HG03558 (cell line): ENCODE measurements around the gene SPOCK3.
"Not testable (repeated sequence)": the region's sequence is repeated elsewhere in the genome, so short reads cannot be mapped to it uniquely, and the experiment has no call there.

Experiments used
- ATAC-seq: cut with Tn5 transposase; IDR thresholded peaks from one replicate; pipeline ENCODE4 v1.9.1; 2021; ENCODE audit warnings: moderate number of reproducible peaks; ENCODE audit not compliant: unreplicated experiment; ENCODE audit errors: extremely low read depth

SPOCK3 gene

DNA sequence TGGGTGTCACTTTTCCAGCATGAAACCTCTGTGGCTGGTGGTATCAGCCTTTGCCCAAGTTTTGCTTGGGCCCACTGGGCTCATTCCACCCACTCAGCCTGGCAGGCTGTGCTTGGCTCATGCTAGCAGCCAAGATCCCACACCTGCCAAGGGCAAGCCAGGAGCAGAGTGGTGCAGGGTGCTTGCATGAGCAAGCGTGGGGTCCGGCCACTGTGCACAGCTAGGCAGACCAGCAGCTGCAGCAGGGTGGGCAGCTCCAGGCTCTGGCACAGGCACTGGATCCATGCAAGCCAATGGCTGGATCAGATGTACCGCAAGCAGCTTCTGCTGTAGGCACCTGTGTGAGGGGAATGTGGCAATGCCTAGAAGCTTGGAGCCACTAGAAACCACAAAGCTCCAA lies 253.9 kb downstream of the SPOCK3 start:
- no peak for ATAC-seq

- no peak for ATAC-seq
Observed at GRCh38 chr4:166977596-166977995, 256.7 kb downstream of the SPOCK3 start.

DNA sequence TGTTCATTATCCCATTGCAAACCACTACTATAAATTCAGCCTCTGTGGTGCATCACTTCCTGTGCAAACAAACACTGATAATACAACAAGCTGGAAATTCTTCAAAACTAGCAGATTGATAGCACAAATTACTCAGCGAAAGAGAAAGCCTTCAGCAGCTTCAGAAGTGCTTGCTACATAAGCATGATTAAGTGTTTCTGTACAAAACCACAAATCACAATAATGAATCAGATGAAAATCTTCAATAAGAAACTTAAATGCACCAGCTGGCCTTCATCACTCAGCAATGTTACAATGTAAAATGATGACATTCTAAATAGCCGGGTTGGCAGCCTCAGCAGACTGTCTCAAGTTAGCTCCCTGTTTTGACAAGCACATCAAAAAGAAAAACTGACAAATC lies 262.2 kb downstream of the SPOCK3 start:
- no peak for ATAC-seq

- not testable (repeated sequence) for ATAC-seq
Observed at GRCh38 chr4:166968219-166968618, 266.1 kb downstream of the SPOCK3 start.

GRCh38 chr4:166965562-166965961 lies 268.7 kb downstream of the SPOCK3 start:
- ATAC-seq, result no peak

GRCh38 chr4:166957451-166957850 lies 276.8 kb downstream of the SPOCK3 start:
- no peak for ATAC-seq

DNA sequence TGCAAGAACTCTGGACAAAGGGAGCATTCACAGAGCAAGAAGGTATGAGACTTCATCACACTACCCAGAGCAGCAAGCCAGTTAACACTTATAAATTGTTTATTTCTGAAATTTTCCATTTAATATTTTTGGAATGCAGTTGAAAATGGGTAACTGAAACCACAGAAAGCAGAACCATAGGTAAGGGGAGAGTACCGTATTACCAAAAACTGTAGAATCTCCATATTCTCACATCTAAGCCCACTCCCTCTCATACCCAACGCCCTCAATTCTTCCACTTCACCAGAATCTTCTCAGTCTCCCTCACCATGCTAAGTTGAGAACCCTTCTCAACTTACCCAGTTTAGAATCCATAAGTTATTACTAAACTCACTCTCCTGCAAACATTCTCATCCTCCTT lies 277.8 kb downstream of the SPOCK3 start:
- no peak for ATAC-seq

- no peak for ATAC-seq
Observed at GRCh38 chr4:166941629-166942028, 292.7 kb downstream of the SPOCK3 start.

DNA sequence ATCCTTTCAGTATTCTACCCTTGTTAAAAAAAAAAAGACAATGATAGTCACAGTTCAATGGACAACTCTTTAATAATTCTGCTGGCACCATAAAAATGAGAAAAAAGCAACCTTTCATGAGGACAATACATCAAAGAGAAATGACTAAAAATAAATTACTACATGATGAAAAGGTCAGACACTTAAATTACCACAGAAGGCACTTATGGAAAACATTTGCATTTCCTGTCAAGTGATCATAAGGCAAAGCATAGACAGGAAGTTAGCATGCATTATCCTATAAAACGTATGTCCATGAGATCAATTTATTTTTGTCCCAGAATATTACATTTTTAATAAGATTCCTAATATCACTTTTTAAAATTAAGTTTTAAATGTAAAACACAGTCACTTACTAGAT lies 303.8 kb downstream of the SPOCK3 start:
- no peak for ATAC-seq

GRCh38 chr4:166924424-166924823 lies 309.9 kb downstream of the SPOCK3 start:
- ATAC-seq, result no peak

- no peak for ATAC-seq
Observed at GRCh38 chr4:166913926-166914325, 320.4 kb downstream of the SPOCK3 start.

GRCh38 chr4:166903408-166903807 lies 330.9 kb downstream of the SPOCK3 start:
- ATAC-seq, result no peak

DNA sequence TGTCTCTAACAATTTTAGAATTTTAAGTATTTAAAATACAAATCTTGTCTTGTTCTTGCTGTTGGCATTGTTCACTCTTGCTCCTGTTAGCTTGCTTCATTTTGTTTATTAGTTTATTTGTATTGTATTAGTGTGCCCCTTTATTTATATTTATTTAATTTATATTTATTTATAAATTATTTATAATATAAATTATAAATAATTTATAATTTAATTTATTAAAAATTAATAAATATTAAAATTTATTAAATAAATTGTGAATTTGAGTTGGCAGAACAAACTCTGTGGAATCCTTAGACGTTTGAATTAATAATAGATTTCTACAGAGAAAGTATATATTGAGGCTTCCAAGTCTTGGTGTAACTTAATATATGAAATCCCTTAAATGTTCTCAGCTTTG lies 331.4 kb downstream of the SPOCK3 start:
- no peak for ATAC-seq

DNA sequence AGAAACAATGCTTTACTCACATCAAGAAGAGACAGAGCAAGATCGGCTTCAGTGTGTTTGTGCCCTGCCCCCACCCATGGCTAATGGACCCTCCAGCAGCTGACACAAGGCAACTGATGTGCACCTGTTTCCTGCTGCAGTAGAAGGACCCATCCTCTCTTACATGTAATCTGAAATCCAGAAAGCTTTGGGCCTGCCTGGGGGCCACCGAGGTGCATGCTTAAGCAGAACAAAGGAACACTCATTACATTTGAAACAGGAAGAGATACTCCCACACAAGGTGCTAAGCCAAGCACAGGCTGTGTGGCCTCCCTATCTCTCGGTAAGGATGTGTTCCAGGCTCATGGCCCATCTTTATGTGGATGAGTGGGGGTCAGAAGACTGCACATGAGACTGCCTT lies 338.0 kb downstream of the SPOCK3 start:
- ATAC-seq, result no peak

- ATAC-seq, result no peak
Observed at GRCh38 chr4:166895771-166896170, 338.5 kb downstream of the SPOCK3 start.

- ATAC-seq, result no peak
Observed at GRCh38 chr4:166887457-166887856, 346.8 kb downstream of the SPOCK3 start.

DNA sequence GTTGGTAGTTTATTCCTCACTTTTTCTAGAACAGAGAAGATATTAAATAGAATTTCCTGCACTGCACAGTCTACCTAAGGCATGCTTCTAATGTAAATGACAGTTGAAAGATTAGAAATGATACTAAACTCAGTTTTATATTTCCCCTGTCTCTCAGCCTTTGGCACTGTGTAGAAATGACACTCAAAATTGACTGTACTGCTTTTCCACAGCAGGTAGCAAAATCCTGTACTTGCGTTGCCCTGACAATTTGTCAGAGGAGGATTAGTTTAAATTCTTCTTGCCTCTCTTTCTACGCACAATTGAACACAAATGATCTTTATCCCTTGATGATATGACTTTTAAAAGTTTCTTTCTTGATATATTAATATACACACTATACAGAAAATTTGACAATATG lies 347.6 kb downstream of the SPOCK3 start:
- ATAC-seq, result no peak

GRCh38 chr4:166882221-166882620 lies 352.1 kb downstream of the SPOCK3 start:
- no peak for ATAC-seq

- ATAC-seq, result no peak
Observed at GRCh38 chr4:166875821-166876220, 358.5 kb downstream of the SPOCK3 start.

DNA sequence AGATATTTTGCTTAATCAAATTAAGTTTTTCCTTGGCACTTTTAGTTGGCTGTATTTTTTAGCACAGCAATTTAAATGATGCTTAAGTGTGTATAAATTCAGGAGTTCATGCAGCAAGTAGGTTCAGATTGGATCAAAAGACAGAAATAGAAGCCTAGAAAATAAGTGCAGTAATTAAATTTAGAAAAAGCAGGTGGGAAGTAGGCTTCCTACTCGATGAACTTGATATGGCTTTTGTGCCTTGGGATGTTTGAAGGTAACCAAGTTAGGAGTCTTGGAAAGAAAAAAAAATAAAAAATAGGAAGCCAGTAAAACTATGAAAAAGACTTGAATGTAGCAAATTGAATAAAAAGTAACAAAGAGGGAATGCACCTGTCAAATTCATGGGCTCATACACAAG lies 372.3 kb downstream of the SPOCK3 start:
- no peak for ATAC-seq

- ATAC-seq, result not testable (repeated sequence)
Observed at GRCh38 chr4:166850398-166850797, 383.9 kb downstream of the SPOCK3 start.

GRCh38 chr4:166846939-166847338 lies 387.4 kb downstream of the SPOCK3 start:
- ATAC-seq, result no peak

GRCh38 chr4:166842795-166843261 lies 391.5 kb downstream of the SPOCK3 start:
- ATAC-seq, result no peak
